HepG2 (cell line): ENCODE measurements around the gene LSM12. TPM values are rescaled to one million over a fixed set of nuclear protein-coding genes. Genes with fewer than 3 reads are reported as not detected.
A peak's percentile ranks its signal among the peaks of the same experiment; 100 is the strongest.

Experiments
- CERS6 ChIP-seq: sonication (generic); formaldehyde crosslinking; IDR thresholded peaks from 2 replicates; pipeline ENCODE4 v1.5.0; 2020; ENCODE audit warnings: missing genetic modification reagents
- KLF16 ChIP-seq, 2 experiments: sonication (generic) in 1 of 2; formaldehyde crosslinking in 1 of 2; IDR thresholded peaks; 2 replicates each; pipeline versions ENCODE4 v1.6.1 to v1.8.0; 2016 to 2023; ENCODE audit warnings: missing genetic modification reagents in 2 of 2, missing compliant biosample characterization in 1 of 2
- MED13 ChIP-seq: sonication (generic); formaldehyde crosslinking; IDR thresholded peaks from 2 replicates; pipeline ENCODE4 v1.5.0; 2020; ENCODE audit warnings: missing genetic modification reagents
- PTBP1 ChIP-seq: fragments of 200-400 bp; formaldehyde crosslinking; IDR thresholded peaks from 2 replicates; pipeline ENCODE4 v1.6.1; 2018; ENCODE audit warnings: low read length, low read depth; ENCODE audit not compliant: poor library complexity, severe bottlenecking
- THAP7 ChIP-seq: sonication (generic); formaldehyde crosslinking; IDR thresholded peaks from 2 replicates; pipeline ENCODE4 v1.8.1; 2023; ENCODE audit warnings: mild to moderate bottlenecking, missing genetic modification reagents
- TRAFD1 ChIP-seq: sonication (generic); formaldehyde crosslinking; IDR thresholded peaks from 2 replicates; pipeline ENCODE4 v1.5.1; 2020; ENCODE audit warnings: missing genetic modification reagents, mild to moderate bottlenecking, borderline replicate concordance
- TRIM22 ChIP-seq: fragments of 450-650 bp; IDR thresholded peaks from 2 replicates; pipeline ENCODE4 v1.6.1; 2017
- ZBTB3 ChIP-seq: sonication (generic); formaldehyde crosslinking; IDR thresholded peaks from 2 replicates; pipeline ENCODE4 v1.4.0; 2020; ENCODE audit warnings: low read depth, mild to moderate bottlenecking, moderate library complexity, missing genetic modification reagents, borderline replicate concordance
- ZFP1 ChIP-seq: IDR thresholded peaks from 2 replicates; pipeline ENCODE4 v1.6.1; 2016
- ZFP90 ChIP-seq: sonication (generic); formaldehyde crosslinking; IDR thresholded peaks from 2 replicates; pipeline ENCODE4 v1.8.0; 2022; ENCODE audit warnings: missing genetic modification reagents, mild to moderate bottlenecking, inconsistent platforms, borderline replicate concordance
- ZNF280D ChIP-seq: sonication (generic); formaldehyde crosslinking; IDR thresholded peaks from 2 replicates; pipeline ENCODE4 v1.5.1; 2020; ENCODE audit warnings: mild to moderate bottlenecking, missing genetic modification reagents
- ZNF367 ChIP-seq: sonication (generic); formaldehyde crosslinking; IDR thresholded peaks from 2 replicates; pipeline ENCODE4 v1.4.0; 2020; ENCODE audit warnings: missing genetic modification reagents, borderline replicate concordance
- ZNF766 ChIP-seq: sonication (generic); formaldehyde crosslinking; IDR thresholded peaks from 2 replicates; pipeline ENCODE4 v1.5.0; 2020; ENCODE audit warnings: missing genetic modification reagents, borderline replicate concordance
- ZUFSP ChIP-seq: sonication (generic); formaldehyde crosslinking; IDR thresholded peaks from 2 replicates; pipeline ENCODE4 v1.9.0; 2021; ENCODE audit warnings: missing genetic modification reagents, mild to moderate bottlenecking, borderline replicate concordance
- polyA plus RNA-seq, 8 experiments: library from polyadenylated mRNA; depleted of rRNA in 3 of 8; stranded (reverse) in 7 of 8; unstranded in 1 of 8; fragments of >200 nt; fragmentation: Illumina TruSeq in 4 of 8; extraction: Trizol in 4 of 8; gene quantifications; 2 replicates each; pipeline versions ENCODE4 v1.2.1 to v1.2.3, GENCODE V29; 2011 to 2016; ENCODE audit warnings: low read depth in 4 of 8, missing spikeins in 1 of 8, mixed read lengths in 1 of 8; ENCODE audit not compliant: insufficient read depth in 1 of 8
- total RNA-seq, 5 experiments: library from RNA; depleted of rRNA; stranded (reverse); fragments of >200 nt; fragmentation: Illumina TruSeq; extraction: Trizol; gene quantifications; 2 replicates each; pipeline ENCODE4 v1.2.3, GENCODE V29; 2016; ENCODE audit warnings: low read depth in 1 of 5

Gene LSM12
- total and polyA plus RNA-seq, 2 of the 13 experiments (the other 11 are each of a cell fraction or from before 2014, with no cell fraction given) = 52.8 to 55.7 TPM

- TF ChIP-seq TRAFD1 (CRISPR knock-in tag) = no peak
- TF ChIP-seq ZNF280D (CRISPR knock-in tag) = peak; percentile 89; the same call in 1 of the 2 replicates
- TF ChIP-seq CERS6 = no peak
- no peak for TF ChIP-seq ZFP90 (CRISPR knock-in tag)
- TF ChIP-seq ZBTB3 = no peak
- no peak for TF ChIP-seq TRIM22
- TF ChIP-seq MED13 (CRISPR knock-in tag) = no peak
- TF ChIP-seq THAP7 (CRISPR knock-in tag) = no peak
- no peak for TF ChIP-seq ZNF367 (CRISPR knock-in tag)
- peak in 1 of 2 experiments; percentile 96; a peak in 2 of 4 replicates for TF ChIP-seq KLF16 (CRISPR knock-in tag; IDR thresholded peaks at IDR 0.05)
- TF ChIP-seq ZUFSP (CRISPR knock-in tag) = no peak
- TF ChIP-seq ZNF766 = no peak
- no peak for TF ChIP-seq PTBP1
- TF ChIP-seq ZFP1 (CRISPR knock-in tag) = no peak
Observed at GRCh38 chr17:44002141-44002848, 64.2 kb downstream of the LSM12 start (continued).
